Raji (cell line): Measurements from ENCODE around the gene PRSS27.

Experiments
- POLR2A ChIP-seq: IDR thresholded peaks from 2 replicates; pipeline ENCODE4 v1.6.1; 2011; ENCODE audit warnings: low read depth, low read length, control low read depth; ENCODE audit not compliant: insufficient read depth

PRSS27 gene

GRCh38 chr16:2716948-2717347, 3.1 kb downstream of the PRSS27 start:
- TF ChIP-seq POLR2A = no peak

- no peak for TF ChIP-seq POLR2A
Observed at GRCh38 chr16:2715966-2716885, 3.8 kb downstream of the PRSS27 start.

GRCh38 chr16:2715519-2715918, 4.5 kb downstream of the PRSS27 start:
- TF ChIP-seq POLR2A = no peak

- TF ChIP-seq POLR2A = no peak
Observed at GRCh38 chr16:2715064-2715463, 5.0 kb downstream of the PRSS27 start.

- TF ChIP-seq POLR2A = no peak
Observed at GRCh38 chr16:2713985-2714774, 5.8 kb downstream of the PRSS27 start.

- TF ChIP-seq POLR2A = no peak
Observed at GRCh38 chr16:2713523-2713922, 6.5 kb downstream of the PRSS27 start.

GRCh38 chr16:2712546-2712945, 7.5 kb downstream of the PRSS27 start:
- TF ChIP-seq POLR2A = no peak

GRCh38 chr16:2712063-2712441, 8.0 kb downstream of the PRSS27 start:
- TF ChIP-seq POLR2A = no peak

GRCh38 chr16:2711370-2712062, 8.5 kb downstream of the PRSS27 start:
- no peak for TF ChIP-seq POLR2A

- TF ChIP-seq POLR2A = no peak
Observed at GRCh38 chr16:2710711-2711231, 9.3 kb downstream of the PRSS27 start.

- no peak for TF ChIP-seq POLR2A
Observed at GRCh38 chr16:2710021-2710710, 9.9 kb downstream of the PRSS27 start.

- no peak for TF ChIP-seq POLR2A
Observed at GRCh38 chr16:2709588-2709984, 10.4 kb downstream of the PRSS27 start.

- no peak for TF ChIP-seq POLR2A
Observed at GRCh38 chr16:2708955-2709587, 11.0 kb downstream of the PRSS27 start.

- TF ChIP-seq POLR2A = no peak
Observed at GRCh38 chr16:2708290-2708639, 11.8 kb downstream of the PRSS27 start.
